SK-N-SH treated with all-trans-retinoic acid at 6 μM for 48 hours (cell line): ENCODE measurements around the gene ZEB2.

ENCODE experiments used
- ATAC-seq: fragments of 200-7000 bp; cut with Tn5 transposase; 3 replicates; pipeline ENCODE4 v1.9.1; 2020; ENCODE audit warnings: mild to moderate bottlenecking, moderate library complexity
- ARNTL ChIP-seq: fragments of 450-650 bp; formaldehyde crosslinking; IDR thresholded peaks from 2 replicates; pipeline ENCODE4 v1.5.0; 2020; ENCODE audit warnings: low read depth, mild to moderate bottlenecking, moderate library complexity, borderline replicate concordance
- BACH2 ChIP-seq: fragments of 250-450 bp; sonication (Bioruptor Pico); IDR thresholded peaks from 2 replicates; pipeline ENCODE4 v1.9.0; 2021; ENCODE audit warnings: mild to moderate bottlenecking, borderline replicate concordance
- CREB5 ChIP-seq: fragments of 250-450 bp; sonication (Bioruptor Pico); IDR thresholded peaks from 2 replicates; pipeline ENCODE4 v1.5.1; 2020; ENCODE audit warnings: low read depth, mild to moderate bottlenecking, moderate library complexity
- CSDC2 ChIP-seq: fragments of 250-450 bp; sonication (Bioruptor Pico); IDR thresholded peaks from 2 replicates; pipeline ENCODE4 v1.5.0; 2020; ENCODE audit warnings: mild to moderate bottlenecking, moderate library complexity
- ESRRG ChIP-seq: fragments of 250-450 bp; sonication (Bioruptor Pico); IDR thresholded peaks from 2 replicates; pipeline ENCODE4 v1.6.1; 2021; ENCODE audit warnings: mild to moderate bottlenecking
- GLIS3 ChIP-seq: fragments of 250-450 bp; sonication (Bioruptor Pico); IDR thresholded peaks from 2 replicates; pipeline ENCODE4 v1.5.0; 2020; ENCODE audit warnings: mild to moderate bottlenecking, moderate library complexity
- ISL1 ChIP-seq: fragments of 250-450 bp; sonication (Bioruptor Pico); IDR thresholded peaks from 2 replicates; pipeline ENCODE4 v2.1.2; 2022; ENCODE audit warnings: mild to moderate bottlenecking, moderate library complexity
- OSR1 ChIP-seq: fragments of 250-450 bp; sonication (Bioruptor Pico); IDR thresholded peaks from 2 replicates; pipeline ENCODE4 v1.8.0; 2022; ENCODE audit warnings: moderate library complexity, mild to moderate bottlenecking, inconsistent platforms
- POU6F1 ChIP-seq: fragments of 250-450 bp; sonication (Bioruptor Pico); IDR thresholded peaks from 2 replicates; pipeline ENCODE4 v1.8.0; 2021; ENCODE audit warnings: low read depth, mild to moderate bottlenecking, moderate library complexity, borderline replicate concordance
- PPARA ChIP-seq: fragments of 250-450 bp; sonication (Bioruptor Pico); IDR thresholded peaks from 2 replicates; pipeline ENCODE4 v1.5.0; 2020; ENCODE audit warnings: mild to moderate bottlenecking, borderline replicate concordance
- RARB ChIP-seq: fragments of 250-450 bp; sonication (Bioruptor Pico); IDR thresholded peaks from 2 replicates; pipeline ENCODE4 v1.8.0; 2021; ENCODE audit warnings: mild to moderate bottlenecking, moderate library complexity
- SNAI2 ChIP-seq: fragments of 250-450 bp; sonication (Bioruptor Pico); IDR thresholded peaks from 2 replicates; pipeline ENCODE4 v1.5.0; 2020; ENCODE audit warnings: mild to moderate bottlenecking, moderate library complexity
- TCF4 ChIP-seq: fragments of 250-450 bp; sonication (Bioruptor Pico); IDR thresholded peaks from 2 replicates; pipeline ENCODE4 v1.8.0; 2021; ENCODE audit warnings: mild to moderate bottlenecking, moderate library complexity, borderline replicate concordance
- TOX ChIP-seq: fragments of 250-450 bp; sonication (Bioruptor Pico); IDR thresholded peaks from 2 replicates; pipeline ENCODE4 v1.8.0; 2021; ENCODE audit warnings: mild to moderate bottlenecking, moderate library complexity, borderline replicate concordance
- TSHZ2 ChIP-seq: fragments of 250-450 bp; sonication (Bioruptor Pico); IDR thresholded peaks from 2 replicates; pipeline ENCODE4 v1.5.0; 2020; ENCODE audit warnings: mild to moderate bottlenecking, moderate library complexity
- ZC3H10 ChIP-seq: fragments of 250-450 bp; sonication (Bioruptor Pico); IDR thresholded peaks from 2 replicates; pipeline ENCODE4 v1.5.1; 2021; ENCODE audit warnings: mild to moderate bottlenecking, moderate library complexity
- ZFP3 ChIP-seq: fragments of 250-450 bp; sonication (Bioruptor Pico); IDR thresholded peaks from 2 replicates; pipeline ENCODE4 v1.5.0; 2020; ENCODE audit warnings: mild to moderate bottlenecking, moderate library complexity
- ZFP30 ChIP-seq: fragments of 450-650 bp; formaldehyde crosslinking; IDR thresholded peaks from 2 replicates; pipeline ENCODE4 v1.5.0; 2022; ENCODE audit warnings: mild to moderate bottlenecking, moderate library complexity
- ZNF565 ChIP-seq: fragments of 450-650 bp; formaldehyde crosslinking; conservative IDR thresholded peaks from 2 replicates; pipeline ENCODE4 v1.5.0; 2020; ENCODE audit warnings: low read depth, mild to moderate bottlenecking, moderate library complexity
- ZNF70 ChIP-seq: fragments of 450-650 bp; formaldehyde crosslinking; IDR thresholded peaks from 2 replicates; pipeline ENCODE4 v1.5.0; 2020; ENCODE audit warnings: mild to moderate bottlenecking, moderate library complexity
- ZNF8 ChIP-seq: fragments of 450-650 bp; formaldehyde crosslinking; IDR thresholded peaks from 2 replicates; pipeline ENCODE4 v1.5.0; 2020; ENCODE audit warnings: mild to moderate bottlenecking, moderate library complexity

Gene ZEB2

GRCh38 chr2:144471305-144472045 is 48.4 kb downstream of the ZEB2 start:
- TF ChIP-seq RARB (no peak), ZFP30 (CRISPR knock-in tag) (no peak), ISL1 (CRISPR knock-in tag) (no peak), CREB5 (no peak), ZC3H10 (CRISPR knock-in tag) (no peak), ESRRG (CRISPR knock-in tag) (no peak), GLIS3 (CRISPR knock-in tag) (no peak), TSHZ2 (CRISPR knock-in tag) (no peak), BACH2 (CRISPR knock-in tag) (no peak), CSDC2 (CRISPR knock-in tag) (no peak), ZFP3 (no peak), ZNF8 (no peak), ARNTL (CRISPR knock-in tag) (no peak), ZNF70 (CRISPR knock-in tag) (no peak), POU6F1 (CRISPR knock-in tag) (no peak), PPARA (CRISPR knock-in tag) (no peak), TCF4 (CRISPR knock-in tag) (no peak), SNAI2 (CRISPR knock-in tag) (no peak), ZNF565 (CRISPR knock-in tag) (no peak)
- no peak for ATAC-seq

GRCh38 chr2:144470816-144471215 is 49.1 kb downstream of the ZEB2 start:
- TF ChIP-seq ARNTL (CRISPR knock-in tag) (no peak), ZNF8 (no peak), ISL1 (CRISPR knock-in tag) (no peak), TOX (CRISPR knock-in tag) (no peak), TCF4 (CRISPR knock-in tag) (no peak), OSR1 (CRISPR knock-in tag) (no peak), RARB (no peak), ZNF70 (CRISPR knock-in tag) (no peak), CREB5 (no peak)
- no peak for ATAC-seq

DNA sequence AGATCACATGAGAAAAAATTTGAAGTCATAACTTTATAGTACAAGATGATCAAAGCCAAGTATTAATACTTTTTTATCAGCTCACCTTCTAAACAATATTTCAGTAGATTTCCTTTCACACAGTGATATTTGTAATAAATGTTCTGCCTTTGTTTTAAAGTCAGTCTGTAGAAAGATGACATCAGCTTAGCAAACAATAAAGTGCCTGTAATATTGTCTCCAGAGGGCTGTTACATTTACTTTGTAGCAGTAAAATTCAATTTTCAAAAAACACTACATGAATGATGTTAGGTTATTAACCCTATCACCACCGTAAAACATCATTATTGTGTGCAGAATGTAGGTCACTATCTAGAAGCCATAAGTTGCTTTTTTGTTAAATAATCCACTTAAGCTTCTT is 49.6 kb downstream of the ZEB2 start:
- no peak for ATAC-seq
- TF ChIP-seq RARB (no peak), ESRRG (CRISPR knock-in tag) (no peak), TCF4 (CRISPR knock-in tag) (no peak), ZNF8 (no peak), SNAI2 (CRISPR knock-in tag) (no peak), CREB5 (no peak), BACH2 (CRISPR knock-in tag) (no peak)
- TF ChIP-seq, all 23 proteins: peak for 0
